Suprapubic skin (tissue), 4 donors: ENCODE data around the gene CHCT1.

ENCODE experiments used
- CTCF ChIP-seq, 2 donors: fragments of 200-600 bp in 1 of 2; fragments of 450-650 bp in 1 of 2; sonication (generic) in 1 of 2; IDR thresholded peaks; one replicate each; pipeline ENCODE4 v1.5.1; 2016 to 2019; ENCODE audit warnings: antibody characterized with exemption in 2 of 2, mild to moderate bottlenecking in 1 of 2, moderate library complexity in 1 of 2
- POLR2A ChIP-seq, 2 donors: fragments of 450-650 bp; IDR thresholded peaks; one replicate each; pipeline ENCODE4 v1.6.1; 2017; ENCODE audit warnings: antibody characterized with exemption in 2 of 2, mild to moderate bottlenecking in 2 of 2, moderate library complexity in 2 of 2
- POLR2AphosphoS5 ChIP-seq, 3 donors: sonication (generic); formaldehyde crosslinking; IDR thresholded peaks; one replicate each; pipeline ENCODE4 v1.6.1; 2017; ENCODE audit warnings: antibody characterized with exemption in 3 of 3

- TF ChIP-seq CTCF (IDR thresholded peaks at IDR 0.05), result no peak
- no peak for TF ChIP-seq POLR2AphosphoS5 (IDR thresholded peaks at IDR 0.05)
- TF ChIP-seq POLR2A (IDR thresholded peaks at IDR 0.05), result no peak
Measured at GRCh38 chr17:60388742-60389141, 33.5 kb upstream of the CHCT1 start.
